Pancreas (tissue), 10 donors: ENCODE data around the gene ZNF425. TPM values are rescaled to one million over a fixed set of nuclear protein-coding genes. Genes with fewer than 3 reads are reported as not detected.

Experiments
- ATAC-seq, 4 donors: fragments of 200-7000 bp; cut with Tn5 transposase; one replicate each; pipeline versions ENCODE4 v1.8.0 to v1.9.1; 2020; ENCODE audit warnings: mild to moderate bottlenecking in 4 of 4, moderate library complexity in 4 of 4
- DNase-seq, 6 donors: peaks; one replicate each; pipeline ENCODE4 v3.0.0-alpha.2; 2020
- FAIRE-seq: peaks from 2 replicates; lab custom pipeline; 2012; peaks lifted over from hg19 to GRCh38; lab: Jason Lieb, UNC
- H3K27ac ChIP-seq, 4 donors: fragments of 200-600 bp; sonication (generic); 1 replicate in 3 of 4; 2 replicates in 1 of 4; pipeline versions ENCODE4 v1.5.0 to v1.8.0; 2020
- H3K27me3 ChIP-seq, 4 donors: fragments of 200-600 bp; one replicate each; pipeline ENCODE4 v1.8.0; 2021
- H3K36me3 ChIP-seq, 3 donors: fragments of 200-600 bp; sonication (generic) in 1 of 3; one replicate each; pipeline versions ENCODE4 v1.5.0 to v1.8.0; 2020 to 2021
- H3K4me1 ChIP-seq, 3 donors: fragments of 200-600 bp; one replicate each; pipeline ENCODE4 v1.8.0; 2021
- H3K4me3 ChIP-seq, 4 donors: fragments of 200-600 bp; sonication (generic) in 2 of 4; one replicate each; pipeline versions ENCODE4 v1.5.0 to v1.8.0; 2020 to 2021
- H3K9me3 ChIP-seq, 4 donors: fragments of 200-600 bp; one replicate each; pipeline ENCODE4 v1.8.0; 2021
- WGBS, 2 donors: extraction: QIAGEN DNeasy Blood & Tissue Kit; methylation state at CpG; one replicate each; pipeline ENCODE4 v1.1.7; 2013; 5-methylcytosine and 5-hydroxymethylcytosine counted together
- intact Hi-C, 3 donors: fragments of 100-400 bp; cut with DNase I; formaldehyde crosslinking; loops; one replicate each; pipeline versions ENCODE4 v1.11.1 to v1.14.2; 2022
- polyA plus RNA-seq, 2 donors: library from polyadenylated mRNA; stranded (reverse); fragments of 200-250 nt; gene quantifications; one replicate each; pipeline ENCODE4 v1.2.3, GENCODE V29; 2013
- total RNA-seq, 6 donors: library from RNA; stranded (reverse); fragmentation: NEBNext Ultra II Directional in 4 of 6; extraction: Animal tissue kit (Norgen Biotek cat#: 25700) in 4 of 6; gene quantifications; one replicate each; pipeline versions ENCODE4 v1.2.1 to v1.2.4, GENCODE V29; 2021 to 2023
- TF ChIP-seq, protein P1 (sequence below), 4 donors: fragments of 200-600 bp; sonication (generic) in 3 of 4; IDR thresholded peaks; one replicate each; pipeline versions ENCODE4 v1.5.0 to v1.8.0; 2021; ENCODE audit warnings: antibody characterized with exemption in 4 of 4
- donor health status: healthy with polysubstance abuse.
- donor health status: DM: no; HTN: no; CAD: no; lungs with moderate emphysema.
- donor health status: DM: no; HTN: no; CAD: no.
- donor health status: control.
- donor health status: control.
- donor health status: Bipolar disorder and iron deficiency.
- donor health status: DM: yes; HTN: yes; CAD: no.
- donor health status: DM: no; HTN: no; CAD: no.
- donor health status: DM: no; HTN: no; CAD: no.
- donor health status: DM: yes; HTN: yes; CAD: no.

Gene ZNF425
- total and polyA plus RNA-seq, 8 donors, result 0.52 to 1.5 (median 1.00) TPM

DNA sequence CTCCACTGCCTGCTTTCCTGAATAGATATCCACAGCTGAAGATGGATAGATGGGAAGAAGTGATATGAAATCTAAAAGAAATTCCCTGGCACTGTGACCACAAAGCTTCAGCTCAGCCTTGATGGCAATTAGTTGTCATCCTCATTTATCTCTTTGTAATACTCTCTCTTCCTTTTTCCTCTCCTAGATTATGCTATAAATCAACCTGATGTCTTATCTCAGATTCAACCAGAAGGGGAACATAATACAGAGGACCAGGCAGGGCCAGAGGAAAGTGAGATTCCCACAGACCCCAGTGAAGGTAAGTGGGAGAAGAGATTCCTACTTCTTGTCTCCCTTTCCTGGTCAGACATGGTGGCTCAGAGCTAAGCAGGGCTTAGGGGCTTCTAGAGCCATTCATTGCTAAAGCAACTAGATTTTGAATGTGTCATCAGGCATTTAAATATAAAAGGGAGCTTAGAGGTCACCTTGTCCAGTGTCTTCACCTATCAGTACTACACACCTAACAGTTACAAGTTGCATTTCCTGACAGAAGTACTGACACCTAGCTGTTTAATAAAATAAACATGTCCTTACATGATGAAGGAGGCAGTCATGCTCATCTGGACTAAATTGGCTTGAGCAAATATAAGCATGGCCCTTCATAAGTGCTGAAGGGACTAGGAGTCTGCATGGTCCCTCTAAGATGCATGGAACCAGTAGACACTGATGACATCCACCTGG lies 40.7 kb upstream of the ZNF425 start:
- FAIRE-seq (no peak), DNase-seq (no peak), ATAC-seq (no peak)
- H3K27ac ChIP-seq, result no peak overlapping the region
- H3K4me1 ChIP-seq, result no peaks in the 10 kb centered on the region
- no peaks in the 10 kb centered on the region for H3K9me3 ChIP-seq
- peaks cover 0 to 45% (median 23%) of the 10 kb centered on the region in 3 donors for H3K36me3 ChIP-seq
- H3K27me3 ChIP-seq, result no peaks in the 10 kb centered on the region
- no peak overlapping the region for H3K4me3 ChIP-seq
- TF ChIP-seq, protein P1, sequence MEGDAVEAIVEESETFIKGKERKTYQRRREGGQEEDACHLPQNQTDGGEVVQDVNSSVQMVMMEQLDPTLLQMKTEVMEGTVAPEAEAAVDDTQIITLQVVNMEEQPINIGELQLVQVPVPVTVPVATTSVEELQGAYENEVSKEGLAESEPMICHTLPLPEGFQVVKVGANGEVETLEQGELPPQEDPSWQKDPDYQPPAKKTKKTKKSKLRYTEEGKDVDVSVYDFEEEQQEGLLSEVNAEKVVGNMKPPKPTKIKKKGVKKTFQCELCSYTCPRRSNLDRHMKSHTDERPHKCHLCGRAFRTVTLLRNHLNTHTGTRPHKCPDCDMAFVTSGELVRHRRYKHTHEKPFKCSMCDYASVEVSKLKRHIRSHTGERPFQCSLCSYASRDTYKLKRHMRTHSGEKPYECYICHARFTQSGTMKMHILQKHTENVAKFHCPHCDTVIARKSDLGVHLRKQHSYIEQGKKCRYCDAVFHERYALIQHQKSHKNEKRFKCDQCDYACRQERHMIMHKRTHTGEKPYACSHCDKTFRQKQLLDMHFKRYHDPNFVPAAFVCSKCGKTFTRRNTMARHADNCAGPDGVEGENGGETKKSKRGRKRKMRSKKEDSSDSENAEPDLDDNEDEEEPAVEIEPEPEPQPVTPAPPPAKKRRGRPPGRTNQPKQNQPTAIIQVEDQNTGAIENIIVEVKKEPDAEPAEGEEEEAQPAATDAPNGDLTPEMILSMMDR (IDR thresholded peaks at IDR 0.05), result no peak
- intact Hi-C loops, result no loop called here

DNA sequence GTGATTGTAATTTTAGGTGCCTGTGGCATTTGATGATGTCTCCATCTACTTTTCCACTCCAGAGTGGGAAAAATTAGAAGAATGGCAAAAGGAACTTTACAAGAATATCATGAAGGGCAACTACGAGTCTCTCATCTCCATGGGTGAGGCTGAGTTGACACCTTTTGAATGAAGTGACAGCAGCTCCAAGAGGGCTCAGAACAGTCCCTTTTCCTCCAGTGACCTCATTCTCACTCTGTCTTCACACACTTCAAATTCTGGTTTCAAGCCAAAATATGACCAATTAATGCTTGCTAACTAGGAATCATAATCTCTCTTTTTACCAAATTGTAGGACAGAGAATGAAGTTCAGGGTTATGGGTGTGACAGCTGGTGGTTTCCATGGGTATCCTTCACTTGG lies 40.0 kb upstream of the ZNF425 start:
- FAIRE-seq (no peak), ATAC-seq (no peak), DNase-seq (no peak)
- no peaks in the 10 kb centered on the region for H3K9me3 ChIP-seq
- TF ChIP-seq, protein P1 (IDR thresholded peaks at IDR 0.05), result no peak
- intact Hi-C loops, result no loop called here
- no peaks in the 10 kb centered on the region for H3K4me1 ChIP-seq
- H3K36me3 ChIP-seq, result peaks cover 0 to 45% (median 23%) of the 10 kb centered on the region in 3 donors
- H3K27ac ChIP-seq, result no peak overlapping the region
- H3K27me3 ChIP-seq, result no peaks in the 10 kb centered on the region
- WGBS, 2 donors, result 78 to 80% methylated on average over 1 of the region's 1 CpG
- H3K4me3 ChIP-seq, result no peak overlapping the region

DNA sequence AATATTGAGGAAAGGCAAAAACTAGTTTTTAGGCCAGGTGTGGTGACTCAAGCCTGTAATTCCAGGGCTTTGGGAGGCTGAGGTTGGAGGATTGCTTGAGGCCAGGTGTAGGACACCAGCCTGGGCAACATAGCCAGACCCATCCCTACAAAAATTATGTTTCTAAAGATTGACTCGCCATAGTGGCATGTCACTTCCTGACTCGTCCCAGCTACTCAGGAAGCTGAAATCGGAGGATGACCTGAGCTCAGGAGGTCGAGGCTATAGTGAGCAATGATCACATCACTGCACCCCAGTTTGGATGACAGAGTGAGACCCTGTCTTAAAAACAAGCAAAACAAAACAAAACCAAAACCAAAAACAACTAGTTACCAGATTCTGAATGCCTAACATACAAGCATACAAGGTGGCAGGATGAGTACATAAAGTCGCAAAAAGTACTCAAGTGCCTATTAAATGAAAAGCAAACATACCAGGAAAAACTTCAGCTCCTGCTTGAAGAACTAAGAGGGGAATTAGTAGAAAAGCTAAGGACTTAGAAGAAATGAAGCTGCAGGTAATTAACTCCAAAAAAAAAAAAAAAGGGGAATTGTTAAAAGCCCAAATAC lies 35.2 kb upstream of the ZNF425 start:
- TF ChIP-seq, protein P1 (IDR thresholded peaks at IDR 0.05), result no peak
- WGBS, 2 donors, result 81 to 89% methylated on average over 5 of the region's 5 CpGs
- H3K4me3 ChIP-seq, result no peak overlapping the region
- DNase-seq, result no peak
- no peak overlapping the region for H3K27ac ChIP-seq
- intact Hi-C loops, result no loop called here
- H3K36me3 ChIP-seq, result peaks cover 0 to 12% (median 11%) of the 10 kb centered on the region in 3 donors
- no peaks in the 10 kb centered on the region for H3K9me3 ChIP-seq
- FAIRE-seq, result no peak
- no peaks in the 10 kb centered on the region for H3K27me3 ChIP-seq
- no peaks in the 10 kb centered on the region for H3K4me1 ChIP-seq
- no peak for ATAC-seq

DNA sequence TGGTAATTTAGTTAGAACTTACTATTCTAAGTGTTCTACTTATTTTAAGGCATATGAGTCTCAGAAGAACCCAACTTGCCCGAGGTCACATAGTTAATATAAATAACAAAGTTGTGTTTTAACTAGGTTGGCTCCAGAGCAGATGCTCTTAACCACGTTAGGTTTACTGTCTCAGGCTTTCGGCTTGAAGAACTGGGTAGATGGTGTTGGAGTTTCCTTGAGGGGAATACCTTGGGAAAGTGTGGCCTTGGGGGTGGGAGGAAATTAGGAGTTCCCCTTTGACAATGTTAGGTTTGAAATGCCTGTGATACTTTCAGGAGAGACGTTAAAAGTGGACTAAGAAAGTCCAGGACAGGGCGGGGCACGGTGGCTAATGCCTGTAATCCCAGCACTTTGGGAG lies 30.8 kb upstream of the ZNF425 start:
- WGBS, 2 donors, result 96% methylated on average over 6 of the region's 6 CpGs

More for the DNA sequence above, 30.8 kb upstream of the ZNF425 start:
- H3K27me3 ChIP-seq, result no peaks in the 10 kb centered on the region
- peaks cover 0 to 9% (median 0%) of the 10 kb centered on the region in 3 donors for H3K36me3 ChIP-seq
- FAIRE-seq (no peak), DNase-seq (no peak), ATAC-seq (no peak)
- no peak overlapping the region for H3K27ac ChIP-seq
- TF ChIP-seq, protein P1 (IDR thresholded peaks at IDR 0.05), result no peak
- intact Hi-C loops, result no loop called here
- no peaks in the 10 kb centered on the region for H3K9me3 ChIP-seq
- no peak overlapping the region for H3K4me3 ChIP-seq
- no peaks in the 10 kb centered on the region for H3K4me1 ChIP-seq
